Keratinocyte (primary cell): ENCODE measurements around the gene AGAP1.

Experiments used
- CTCF ChIP-seq, 3 experiments: IDR thresholded peaks in 1 of 3; conservative IDR thresholded peaks in 1 of 3; optimal IDR thresholded peaks in 1 of 3; 2 replicates in 2 of 3; 3 replicates in 1 of 3; pipeline versions ENCODE3 to v1.5.1; 2011; ENCODE audit warnings: low read length in 3 of 3, mild to moderate bottlenecking in 3 of 3, moderate library complexity in 2 of 3, control low read depth in 1 of 3, inconsistent platforms in 1 of 3; ENCODE audit not compliant: insufficient read depth in 2 of 3; ENCODE audit errors: extremely low read depth in 1 of 3
- EZH2 ChIP-seq: IDR thresholded peaks from one replicate; pipeline ENCODE4 v1.6.1; 2012; ENCODE audit warnings: inconsistent platforms, mild to moderate bottlenecking, low read length, moderate library complexity

GRCh38 chr2:235726554-235726953 lies 232.7 kb downstream of the AGAP1 start:
- TF ChIP-seq CTCF (optimal IDR thresholded peaks at IDR 0.05 in 1 of 3, IDR thresholded peaks at IDR 0.05 in 1 of 3, conservative IDR thresholded peaks at IDR 0.05 in 1 of 3; ENCODE audit: extremely low read depth in 1 of 3, insufficient read depth in 2 of 3, low read length in 3 of 3) (no peak), EZH2 (no peak)
